Measurements from ENCODE around the gene MED27. TPM values are rescaled to one million over a fixed set of nuclear protein-coding genes. Genes with fewer than 3 reads are reported as not detected.

MED27 gene
- total and polyA plus RNA-seq, 2 of the 8 experiments (the other 6 are each of a cell fraction or from before 2014, with no cell fraction given): 29.9 to 56.5 TPM

DNA sequence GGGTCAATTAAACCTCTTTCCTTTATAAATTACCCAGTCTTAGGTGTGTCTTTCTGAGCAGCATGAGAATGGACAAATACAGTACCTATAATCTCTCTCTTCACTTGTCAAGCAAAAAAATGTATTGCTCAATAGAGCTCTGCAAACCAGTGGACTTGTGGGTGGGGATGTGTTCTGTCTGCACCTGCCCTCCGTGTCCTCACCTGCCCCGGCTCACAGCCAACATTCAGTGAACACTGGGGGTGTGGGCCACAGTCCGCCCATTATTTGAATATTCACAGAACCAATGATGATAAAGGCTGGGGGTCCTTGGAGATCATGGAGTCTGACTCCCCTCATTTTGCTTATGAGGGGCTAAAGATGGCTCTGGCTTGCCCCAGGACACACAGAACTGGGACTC lies 36.9 kb upstream of the MED27 start (continued):
- no peak for TF ChIP-seq NANOG (IDR thresholded peaks at IDR 0.05; ENCODE audit: insufficient read depth, low read depth, low read length, poor library complexity, severe bottlenecking)
- no peak for TF ChIP-seq CEBPB (IDR thresholded peaks at IDR 0.05; ENCODE audit: low read depth, low read length)
- no peak for TF ChIP-seq ASH2L (IDR thresholded peaks at IDR 0.05; ENCODE audit: low read length)
